Kidney (tissue), 22 donors: ENCODE results near the gene PGM2L1. TPM values are rescaled to one million over a fixed set of nuclear protein-coding genes. Genes with fewer than 3 reads are reported as not detected.

ENCODE experiments used
- DNase-seq, 5 donors: peaks; one replicate each; pipeline ENCODE4 v3.0.0-alpha.2; 2013 to 2020
- FAIRE-seq: peaks from 2 replicates; lab custom pipeline; 2012; peaks lifted over from hg19 to GRCh38; lab: Jason Lieb, UNC
- H3K27ac ChIP-seq, 2 donors: one replicate each; pipeline ENCODE4 v1.7.0; 2013; ENCODE audit warnings: low read depth in 2 of 2, low read length in 2 of 2, inconsistent platforms in 1 of 2
- H3K27me3 ChIP-seq: one replicate; pipeline ENCODE4 v1.7.1; 2013; ENCODE audit warnings: low read length, inconsistent platforms; ENCODE audit not compliant: control insufficient read depth, insufficient read depth
- H3K36me3 ChIP-seq, 3 donors: one replicate each; pipeline versions ENCODE4 v1.7.0 to v1.7.1; 2013; ENCODE audit warnings: low read length in 3 of 3, control low read depth in 1 of 3, inconsistent platforms in 1 of 3; ENCODE audit not compliant: insufficient read depth in 3 of 3, control insufficient read depth in 2 of 3
- H3K4me1 ChIP-seq, 3 donors: one replicate each; pipeline versions ENCODE4 v1.7.0 to v1.7.1; 2013; ENCODE audit warnings: low read length in 3 of 3, inconsistent platforms in 1 of 3, low read depth in 1 of 3; ENCODE audit not compliant: control insufficient read depth in 2 of 3, insufficient read depth in 2 of 3
- H3K4me3 ChIP-seq, 3 donors: one replicate each; pipeline versions ENCODE4 v1.7.0 to v1.8.1; 2013; ENCODE audit warnings: low read length in 3 of 3, control low read depth in 1 of 3, inconsistent platforms in 1 of 3
- H3K9ac ChIP-seq, 3 donors: one replicate each; pipeline versions ENCODE4 v1.7.0 to v1.7.1; 2013; ENCODE audit warnings: low read length in 3 of 3, control low read depth in 1 of 3, inconsistent platforms in 1 of 3
- H3K9me3 ChIP-seq, 3 donors: one replicate each; pipeline versions ENCODE4 v1.7.0 to v1.7.1; 2013; ENCODE audit warnings: low read length in 3 of 3, control low read depth in 1 of 3, inconsistent platforms in 1 of 3; ENCODE audit not compliant: control insufficient read depth in 2 of 3, insufficient read depth in 1 of 3
- CTCF ChIP-seq: IDR thresholded peaks from 3 replicates; pipeline ENCODE4 v1.5.1; 2012; ENCODE audit warnings: mild to moderate bottlenecking, moderate library complexity, borderline replicate concordance; ENCODE audit not compliant: insufficient read depth; ENCODE audit errors: extremely low read depth
- intact Hi-C: fragments of 100-400 bp; cut with DNase I; formaldehyde crosslinking; loops from one replicate; pipeline ENCODE4 v1.11.1; 2022
- long read RNA-seq, 10 donors: library from polyadenylated mRNA in 1 of 10; unstranded in 1 of 10; transcript quantifications; one replicate each; pipeline ENCODE4 v2.0.0 and lab custom pipeline, GENCODE V29; 2021 to 2026
- polyA plus RNA-seq: library from polyadenylated mRNA; stranded (reverse); fragments of 350-450 nt; fragmentation: Illumina TruSeq; extraction: RNeasy Lipid Tissue Mini Kit (QIAGEN cat#74804); gene quantifications from one replicate; pipeline ENCODE4 v1.2.3, GENCODE V29; 2014; ENCODE audit warnings: low read depth, low replicate concordance; ENCODE audit not compliant: insufficient read depth
- total RNA-seq: library from RNA; stranded (reverse); fragmentation: NEBNext Ultra II Directional; extraction: Animal tissue kit (Norgen Biotek cat#: 25700); gene quantifications from one replicate; pipeline ENCODE4 v1.2.1, GENCODE V29; 2021
- donor health status: control.
- donor health status: control.
- donor health status: control.
- donor health status: control.
- donor health status: control.
- donor health status: DM: yes; HTN: yes; CAD: no.
- donor health status: Normal renal cell carcinoma (clear cell type).

PGM2L1 gene
- 11.5 TPM for total RNA-seq
- 1.0 TPM for polyA plus RNA-seq
- long read RNA-seq, donor 1: 0 reads
- long read RNA-seq, donor 2: 0 reads
- long read RNA-seq, donor 3: 0 reads
- long read RNA-seq, donor 4: 0 reads
- long read RNA-seq, donor 5: 0 reads
- long read RNA-seq, donor 6: 0 reads
- long read RNA-seq, donor 7, full-length matches to known transcripts: 14 of 22 reads
- long read RNA-seq, donor 7, partial matches to known transcripts: 3 of 22 reads
- long read RNA-seq, donor 7, other reads (novel, unspliced or antisense): 5 of 22 reads
- long read RNA-seq, donor 8, full-length matches to known transcripts: 1 of 1 reads
- long read RNA-seq, donor 8, partial matches to known transcripts: 0 of 1 reads
- long read RNA-seq, donor 8, other reads (novel, unspliced or antisense): 0 of 1 reads
- long read RNA-seq, donor 9, full-length matches to known transcripts: 2 of 2 reads
- long read RNA-seq, donor 9, partial matches to known transcripts: 0 of 2 reads
- long read RNA-seq, donor 9, other reads (novel, unspliced or antisense): 0 of 2 reads
- long read RNA-seq, donor 10, partial matches to known transcripts: 0 of 5 reads
- long read RNA-seq, donor 10, other reads (novel, unspliced or antisense): 5 of 5 reads

DNA sequence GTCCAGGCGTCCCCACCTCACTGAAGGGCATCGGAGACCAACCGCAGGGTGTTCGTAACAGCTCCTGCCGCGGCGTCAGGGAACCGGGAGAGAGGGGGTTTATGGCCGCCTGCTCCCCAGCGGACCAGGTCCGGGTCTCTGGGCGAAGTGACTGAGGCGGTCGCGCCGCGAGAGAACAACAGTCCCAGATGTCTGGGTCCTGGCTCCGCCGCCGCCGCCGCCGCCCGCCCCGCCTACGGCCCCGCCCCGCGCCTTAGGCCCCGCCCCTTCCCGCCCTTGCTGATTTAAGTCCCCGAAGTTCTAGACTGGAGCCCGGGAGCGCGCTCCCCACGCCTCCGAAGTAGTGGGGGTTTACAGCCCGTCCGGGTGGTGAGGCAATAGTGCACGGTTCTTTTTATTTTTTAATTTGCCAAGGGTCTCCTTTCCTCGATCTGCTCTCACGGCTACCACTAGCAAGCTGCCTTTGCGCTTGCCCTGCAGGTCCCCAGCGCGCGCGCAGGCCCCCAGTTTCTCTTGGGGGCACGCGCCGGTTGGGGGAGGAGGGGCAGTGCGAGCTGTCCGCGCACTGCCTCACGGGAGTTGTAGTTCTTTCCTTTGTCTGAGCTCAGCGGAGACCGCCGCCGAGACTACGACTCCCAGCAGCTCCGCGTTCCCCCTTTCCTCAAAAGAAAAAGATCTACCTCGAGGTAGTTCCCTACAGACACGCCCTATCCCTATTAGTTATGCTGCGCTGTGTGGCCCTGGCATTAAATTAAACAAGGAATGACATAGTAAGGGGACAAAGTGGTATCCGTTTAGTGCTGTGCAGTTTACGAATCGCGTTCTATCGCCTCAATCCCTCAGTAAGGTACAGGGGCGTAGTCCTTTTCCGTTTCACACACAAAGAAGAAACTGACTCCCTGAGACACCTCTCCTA, at the start of gene PGM2L1:
PGM2L1 (minus strand) TSS at position 190 of the 916 bp plus-strand sequence. CDS start 272 bp downstream, outside the sequence.
- Histone ChIP-seq H3K9me3 (no peaks in the 10 kb centered on the region), H3K36me3 (no peaks in the 10 kb centered on the region), H3K27me3 (no peaks in the 10 kb centered on the region), H3K4me1 (no peaks in the 10 kb centered on the region), H3K4me3 (peak within 1 kb of the TSS; percentile 92 to 100 (median 99)), H3K27ac (peak within 1 kb of the TSS; percentile 95), H3K9ac (peak within 1 kb of the TSS; percentile 87 to 98 (median 88))
- TF ChIP-seq CTCF: no peak
- DNase-seq (peak; percentile 97 to 98 (median 97)), FAIRE-seq (peak; percentile 76)
- intact Hi-C loops: loop anchor here (10.0 kb wide), 1 partner anchor 46 kb away; no protein-coding TSS in a partner anchor

GRCh38 chr11:74447720-74448119, 49.5 kb upstream of the PGM2L1 start:
- Histone ChIP-seq H3K36me3 (no peaks in the 10 kb centered on the region), H3K27me3 (no peaks in the 10 kb centered on the region), H3K9ac (no peak overlapping the region), H3K27ac (no peak overlapping the region), H3K4me1 (peaks cover 0 to 4% (median 2%) of the 10 kb centered on the region in 3 donors), H3K4me3 (no peak overlapping the region), H3K9me3 (no peaks in the 10 kb centered on the region)
- intact Hi-C loops: loop anchor here (10.0 kb wide), 1 partner anchor 53 kb away; the partner anchor contains the start of gene PGM2L1
- DNase-seq (no peak), FAIRE-seq (no peak)
- no peak for TF ChIP-seq CTCF

DNA sequence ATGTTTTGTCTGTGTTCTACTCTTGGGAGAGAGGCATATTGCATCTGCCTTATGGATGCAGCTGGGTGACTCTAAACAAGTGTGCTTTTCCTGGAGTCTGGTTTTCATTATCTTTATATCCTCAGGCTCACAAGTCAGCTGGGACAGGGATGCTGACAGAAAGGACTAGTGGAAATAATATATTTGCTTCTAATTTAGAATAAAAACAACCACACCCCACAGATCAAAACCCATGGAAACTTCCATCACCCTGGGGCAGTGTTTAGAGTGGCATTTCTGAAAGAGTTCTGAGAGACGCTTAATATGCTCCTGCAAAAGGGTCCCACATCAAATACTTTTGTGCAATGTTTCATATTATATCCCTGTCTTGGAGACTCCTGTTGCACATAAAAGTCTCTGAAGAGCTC, 48.3 kb upstream of the PGM2L1 start:
- Histone ChIP-seq H3K36me3 (no peaks in the 10 kb centered on the region), H3K4me3 (no peak overlapping the region), H3K9ac (no peak overlapping the region), H3K27me3 (no peaks in the 10 kb centered on the region), H3K9me3 (no peaks in the 10 kb centered on the region), H3K27ac (no peak overlapping the region), H3K4me1 (peaks cover 0 to 4% (median 2%) of the 10 kb centered on the region in 3 donors)
- FAIRE-seq: no peak
- DNase-seq: no peak
- intact Hi-C loops: loop anchor here (10.0 kb wide), 1 partner anchor 52 kb away; the partner anchor contains the start of gene PGM2L1
- no peak for TF ChIP-seq CTCF
